ENCODE results near the gene MTUS2. TPM values are rescaled to one million over a fixed set of nuclear protein-coding genes. Genes with fewer than 3 reads are reported as not detected.

Gene MTUS2
- total RNA-seq, 1 experiment from 2014 or later: 0.35 TPM

- no peaks in the 10 kb centered on the region for H3K4me1 ChIP-seq (ENCODE audit: insufficient read depth, low read length)
Measured at GRCh38 chr13:29379865-29380264, 559.7 kb downstream of the MTUS2 start.

More at GRCh38 chr13:29379865-29380264, 559.7 kb downstream of the MTUS2 start:
- H3K23ac ChIP-seq (ENCODE audit: insufficient read length, low read depth, low read length): no peak overlapping the region
- H3T11ph ChIP-seq (ENCODE audit: low read length): no peak overlapping the region
- no peak overlapping the region for H3K18ac ChIP-seq (ENCODE audit: insufficient read length, low read depth, low read length)
- H2BK20ac ChIP-seq (ENCODE audit: low read depth, low read length, poor library complexity, severe bottlenecking): no peak overlapping the region
- no peak overlapping the region for H4K8ac ChIP-seq (replicated peaks; ENCODE audit: insufficient read length, low read depth, low read length)
- H3K9me3 Mint-ChIP-seq: peaks cover 4 to 7% of the 10 kb centered on the region in 2 experiments; a peak in 4 of 5 replicates
- no peaks in the 10 kb centered on the region for H3K23me2 ChIP-seq (ENCODE audit: insufficient read length, low read depth, low read length, poor library complexity, severe bottlenecking)
- no peak overlapping the region for H2BK5ac ChIP-seq (ENCODE audit: insufficient read length, low read length)
- no peak overlapping the region for H3K27ac ChIP-seq (ENCODE audit: insufficient read length, low read depth, low read length)
- no peaks in the 10 kb centered on the region for H3K79me1 ChIP-seq (ENCODE audit: insufficient read depth, low read depth, low read length, poor library complexity, severe bottlenecking)
- TF ChIP-seq, protein P1, sequence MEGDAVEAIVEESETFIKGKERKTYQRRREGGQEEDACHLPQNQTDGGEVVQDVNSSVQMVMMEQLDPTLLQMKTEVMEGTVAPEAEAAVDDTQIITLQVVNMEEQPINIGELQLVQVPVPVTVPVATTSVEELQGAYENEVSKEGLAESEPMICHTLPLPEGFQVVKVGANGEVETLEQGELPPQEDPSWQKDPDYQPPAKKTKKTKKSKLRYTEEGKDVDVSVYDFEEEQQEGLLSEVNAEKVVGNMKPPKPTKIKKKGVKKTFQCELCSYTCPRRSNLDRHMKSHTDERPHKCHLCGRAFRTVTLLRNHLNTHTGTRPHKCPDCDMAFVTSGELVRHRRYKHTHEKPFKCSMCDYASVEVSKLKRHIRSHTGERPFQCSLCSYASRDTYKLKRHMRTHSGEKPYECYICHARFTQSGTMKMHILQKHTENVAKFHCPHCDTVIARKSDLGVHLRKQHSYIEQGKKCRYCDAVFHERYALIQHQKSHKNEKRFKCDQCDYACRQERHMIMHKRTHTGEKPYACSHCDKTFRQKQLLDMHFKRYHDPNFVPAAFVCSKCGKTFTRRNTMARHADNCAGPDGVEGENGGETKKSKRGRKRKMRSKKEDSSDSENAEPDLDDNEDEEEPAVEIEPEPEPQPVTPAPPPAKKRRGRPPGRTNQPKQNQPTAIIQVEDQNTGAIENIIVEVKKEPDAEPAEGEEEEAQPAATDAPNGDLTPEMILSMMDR (conservative IDR thresholded peaks at IDR 0.05): no peak
- H3K9ac ChIP-seq (ENCODE audit: extremely low read depth, insufficient read length, low read length): no peak overlapping the region
- H3K4me1 Mint-ChIP-seq: no peaks in the 10 kb centered on the region
- no peak overlapping the region for H2AK5ac ChIP-seq (ENCODE audit: insufficient read length, low read length)
- no peak overlapping the region for H4K5ac ChIP-seq (ENCODE audit: insufficient read length, low read depth, low read length)
- H4K91ac ChIP-seq (ENCODE audit: insufficient read length, low read depth, low read length): no peak overlapping the region
- H3K27me3 Mint-ChIP-seq (ENCODE audit: low read depth): peaks cover 3% of the 10 kb centered on the region
- H3K4ac ChIP-seq (ENCODE audit: low read depth, low read length): no peak overlapping the region
- H3K36me3 Mint-ChIP-seq (ENCODE audit: insufficient read depth in 1 of 3, low read depth in 3 of 3): 0 out of 7 replicates have a peak, but pooled peaks cover 0 to 2% (median 0%) of the 10 kb centered on the region in 3 experiments
- DNase-seq: no peak
- H3K4me2 ChIP-seq (ENCODE audit: insufficient read depth, insufficient read length, low read length): no peak overlapping the region
- no peak overlapping the region for H2BK15ac ChIP-seq (ENCODE audit: low read depth, low read length)
- no peaks in the 10 kb centered on the region for H3K79me2 ChIP-seq (ENCODE audit: insufficient read depth, low read length)
- H3K9me3 ChIP-seq (ENCODE audit: control insufficient read depth, low read depth, low read length): no peaks in the 10 kb centered on the region
- no peak overlapping the region for H3K4me3 Mint-ChIP-seq
- no peak overlapping the region for H2AFZ ChIP-seq (ENCODE audit: low read length)
- WGBS (ENCODE audit: extremely low coverage, insufficient read length, low lambda C conversion rate): no CpG with 5 or more reads among the region's 1 CpG
- no peaks in the 10 kb centered on the region for H3K27me3 ChIP-seq (ENCODE audit: insufficient read depth, low read length)
- H2BK12ac ChIP-seq (ENCODE audit: insufficient read length, low read depth, low read length): no peak overlapping the region
- H3K27ac Mint-ChIP-seq: no peak overlapping the region
- no peak overlapping the region for H3K56ac ChIP-seq (ENCODE audit: insufficient read length, low read depth, low read length)
- H4K20me1 ChIP-seq (ENCODE audit: control insufficient read depth, insufficient read depth, insufficient read length): peaks cover 2% of the 10 kb centered on the region
- H2BK120ac ChIP-seq (ENCODE audit: low read depth, low read length, poor library complexity, severe bottlenecking): no peak overlapping the region
- H3K14ac ChIP-seq (ENCODE audit: insufficient read depth, low read length): no peak overlapping the region

Data from H9 (cell line).